Mesenchymal stem cell (in vitro differentiated cells and primary cell): ENCODE results near the gene UVSSA.
A peak's percentile ranks its signal among the peaks of the same experiment; 100 is the strongest.
"Not testable (repeated sequence)": the region's sequence is repeated elsewhere in the genome, so short reads cannot be mapped to it uniquely, and the experiment has no call there.

ENCODE experiments used
- DNase-seq: peaks from one replicate; pipeline ENCODE4 v3.0.0-alpha.2; 2013
- H2AFZ ChIP-seq: one replicate; pipeline ENCODE4 v1.6.1; 2013; ENCODE audit warnings: low read depth, mild to moderate bottlenecking, control low read depth, inconsistent platforms, low read length, moderate library complexity
- H2AK5ac ChIP-seq: 2 replicates; pipeline ENCODE4 v1.6.1; 2013; ENCODE audit warnings: low read length, moderate library complexity, mild to moderate bottlenecking, inconsistent platforms; ENCODE audit not compliant: severe bottlenecking
- H2BK120ac ChIP-seq: one replicate; pipeline ENCODE4 v1.6.1; 2013; ENCODE audit warnings: low read depth, mild to moderate bottlenecking, inconsistent platforms, low read length, moderate library complexity
- H2BK12ac ChIP-seq, 2 experiments: one replicate each; pipeline ENCODE4 v1.6.1; 2013; ENCODE audit warnings: inconsistent platforms in 2 of 2, low read length in 2 of 2, mild to moderate bottlenecking in 2 of 2, moderate library complexity in 2 of 2, control low read depth in 1 of 2
- H2BK15ac ChIP-seq: one replicate; pipeline ENCODE4 v1.6.1; 2013; ENCODE audit warnings: mild to moderate bottlenecking, low read depth, inconsistent platforms; ENCODE audit not compliant: poor library complexity, severe bottlenecking
- H2BK5ac ChIP-seq: 2 replicates; pipeline ENCODE4 v1.6.1; 2013; ENCODE audit warnings: low read depth, mild to moderate bottlenecking, low read length, control low read depth, inconsistent platforms; ENCODE audit not compliant: poor library complexity, severe bottlenecking
- H3K14ac ChIP-seq, 2 experiments: one replicate each; pipeline ENCODE4 v1.6.1; 2013; ENCODE audit warnings: inconsistent platforms in 2 of 2, low read length in 2 of 2, control low read depth in 1 of 2, mild to moderate bottlenecking in 1 of 2, moderate library complexity in 1 of 2
- H3K18ac ChIP-seq, 2 experiments: one replicate each; pipeline ENCODE4 v1.6.1; 2013; ENCODE audit warnings: inconsistent platforms in 2 of 2, low read length in 2 of 2, control low read depth in 1 of 2, low read depth in 1 of 2, mild to moderate bottlenecking in 1 of 2
- H3K23ac ChIP-seq, 2 experiments: one replicate each; pipeline ENCODE4 v1.6.1; 2013; ENCODE audit warnings: inconsistent platforms in 2 of 2, low read length in 2 of 2, mild to moderate bottlenecking in 2 of 2, moderate library complexity in 2 of 2, control low read depth in 1 of 2
- H3K27ac ChIP-seq: 2 replicates; pipeline ENCODE4 v1.5.1; 2013; ENCODE audit warnings: mild to moderate bottlenecking, moderate library complexity, low read length, control low read depth, inconsistent platforms; ENCODE audit not compliant: poor library complexity, severe bottlenecking
- H3K27me3 ChIP-seq, 2 experiments: 2 replicates each; pipeline versions ENCODE4 v1.6.1 to v1.7.0; 2013; ENCODE audit warnings: low read length in 2 of 2, mild to moderate bottlenecking in 2 of 2, moderate library complexity in 2 of 2, control low read depth in 1 of 2, inconsistent platforms in 1 of 2; ENCODE audit not compliant: control insufficient read depth in 1 of 2, insufficient read depth in 1 of 2
- H3K36me3 ChIP-seq, 2 experiments: 2 replicates each; pipeline versions ENCODE4 v1.6.1 to v1.7.0; 2013; ENCODE audit warnings: low read length in 2 of 2, control low read depth in 1 of 2, inconsistent platforms in 1 of 2, low read depth in 1 of 2, mild to moderate bottlenecking in 1 of 2; ENCODE audit not compliant: insufficient read depth in 2 of 2, control insufficient read depth in 1 of 2
- H3K4ac ChIP-seq, 2 experiments: one replicate each; pipeline ENCODE4 v1.6.1; 2013; ENCODE audit warnings: inconsistent platforms in 2 of 2, low read length in 2 of 2, mild to moderate bottlenecking in 2 of 2, moderate library complexity in 2 of 2, control low read depth in 1 of 2, low read depth in 1 of 2
- H3K4me1 ChIP-seq: 2 replicates; pipeline ENCODE4 v1.6.1; 2013; ENCODE audit warnings: low read depth, low read length, control low read depth; ENCODE audit not compliant: control insufficient read depth, insufficient read depth
- H3K4me2 ChIP-seq: 2 replicates; pipeline ENCODE4 v1.6.1; 2013; ENCODE audit warnings: low read length, mild to moderate bottlenecking, inconsistent platforms; ENCODE audit not compliant: poor library complexity, severe bottlenecking
- H3K4me3 ChIP-seq, 2 experiments: 2 replicates each; pipeline versions ENCODE4 v1.5.1 to v1.7.0; 2013; ENCODE audit warnings: low read length in 2 of 2, mild to moderate bottlenecking in 2 of 2, control low read depth in 1 of 2, low read depth in 1 of 2; ENCODE audit not compliant: insufficient read depth in 1 of 2
- H3K79me1 ChIP-seq: replicated peaks from 2 replicates; pipeline ENCODE4 v1.6.1; 2013; ENCODE audit warnings: mild to moderate bottlenecking, control low read depth, low read length, inconsistent platforms; ENCODE audit not compliant: poor library complexity, severe bottlenecking
- H3K9ac ChIP-seq: 2 replicates; pipeline ENCODE4 v1.7.0; 2013; ENCODE audit warnings: mild to moderate bottlenecking, low read length, moderate library complexity
- H3K9me3 ChIP-seq: 2 replicates; pipeline ENCODE4 v1.7.0; 2013; ENCODE audit warnings: mild to moderate bottlenecking, low read length; ENCODE audit not compliant: control insufficient read depth
- H4K8ac ChIP-seq: one replicate; pipeline ENCODE4 v1.6.1; 2013; ENCODE audit warnings: inconsistent platforms, mild to moderate bottlenecking, low read length, moderate library complexity
- H4K91ac ChIP-seq: one replicate; pipeline ENCODE4 v1.6.1; 2013; ENCODE audit warnings: mild to moderate bottlenecking, low read length, inconsistent platforms
- WGBS: methylation state at CpG from one replicate; pipeline ENCODE4 v1.1.7; 2013; ENCODE audit warnings: mixed read lengths; 5-methylcytosine and 5-hydroxymethylcytosine counted together

UVSSA gene

GRCh38 chr4:1335193-1335883 lies 11.7 kb upstream of the UVSSA start:
- not testable (repeated sequence) for H3K18ac ChIP-seq
- peak; percentile 15 for DNase-seq

DNA sequence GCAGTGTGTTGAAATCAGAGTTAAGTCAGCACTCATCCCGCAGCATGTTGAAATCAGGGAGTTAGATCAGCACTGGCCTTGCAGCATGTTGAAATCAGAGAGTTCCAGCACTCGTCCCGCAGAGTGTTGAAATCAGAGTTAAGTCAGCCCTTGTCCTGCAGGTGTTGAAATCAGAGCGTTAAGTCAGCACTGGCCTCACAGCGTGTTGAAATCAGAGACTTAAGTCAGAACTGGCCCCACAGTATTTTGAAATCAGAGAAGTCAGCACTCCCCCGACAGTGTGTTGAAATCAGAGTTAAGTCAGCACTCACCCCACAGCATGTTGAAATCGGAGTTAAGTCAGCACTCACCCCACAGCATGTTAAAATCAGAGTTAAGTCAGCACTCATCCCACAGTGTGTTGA lies 10.9 kb upstream of the UVSSA start:
- no peak overlapping the region for H4K91ac ChIP-seq
- no peaks in the 10 kb centered on the region for H3K27me3 ChIP-seq
- no peak overlapping the region for H3K9ac ChIP-seq
- no peak overlapping the region for H3K4me2 ChIP-seq
- no peak overlapping the region for H2BK12ac ChIP-seq
- H3K18ac ChIP-seq: no peak overlapping the region
- DNase-seq: peak; percentile 77
- peaks cover 84 to 87% of the 10 kb centered on the region in 2 experiments for H3K36me3 ChIP-seq
- H3K79me1 ChIP-seq: peaks cover 53% of the 10 kb centered on the region
- H3K9me3 ChIP-seq: peaks cover 9% of the 10 kb centered on the region
- no peak overlapping the region for H2AFZ ChIP-seq
- no peak overlapping the region for H3K27ac ChIP-seq
- H3K4me3 ChIP-seq: no peak overlapping the region
- no peak overlapping the region for H2AK5ac ChIP-seq
- no peak overlapping the region for H3K4ac ChIP-seq
- no peak overlapping the region for H2BK120ac ChIP-seq
- no peak overlapping the region for H3K23ac ChIP-seq
- H4K8ac ChIP-seq: no peak overlapping the region
- H2BK15ac ChIP-seq: no peak overlapping the region
- no peak overlapping the region for H2BK5ac ChIP-seq
- WGBS: 94% methylated on average over 7 of the region's 7 CpGs
- no peak overlapping the region for H3K14ac ChIP-seq
- peaks cover 27% of the 10 kb centered on the region for H3K4me1 ChIP-seq

More at GRCh38 chr4:1335193-1335883, 11.7 kb upstream of the UVSSA start:
- H3K9ac ChIP-seq, H2BK15ac ChIP-seq, H3K4ac ChIP-seq, H2BK5ac ChIP-seq, H2BK12ac ChIP-seq, H3K27me3 ChIP-seq, H2AK5ac ChIP-seq, H3K9me3 ChIP-seq, H2BK120ac ChIP-seq, H4K91ac ChIP-seq, H4K8ac ChIP-seq, H3K23ac ChIP-seq, H3K4me2 ChIP-seq, H3K4me3 ChIP-seq, H2AFZ ChIP-seq, H3K14ac ChIP-seq, H3K27ac ChIP-seq: not testable (repeated sequence)
- over 99% methylated on average over 4 of the region's 4 CpGs for WGBS
- Histone ChIP-seq H3K79me1 (peaks cover 49% of the 10 kb centered on the region), H3K36me3 (peaks cover 82 to 86% of the 10 kb centered on the region in 2 experiments), H3K4me1 (peaks cover 34% of the 10 kb centered on the region)

DNA sequence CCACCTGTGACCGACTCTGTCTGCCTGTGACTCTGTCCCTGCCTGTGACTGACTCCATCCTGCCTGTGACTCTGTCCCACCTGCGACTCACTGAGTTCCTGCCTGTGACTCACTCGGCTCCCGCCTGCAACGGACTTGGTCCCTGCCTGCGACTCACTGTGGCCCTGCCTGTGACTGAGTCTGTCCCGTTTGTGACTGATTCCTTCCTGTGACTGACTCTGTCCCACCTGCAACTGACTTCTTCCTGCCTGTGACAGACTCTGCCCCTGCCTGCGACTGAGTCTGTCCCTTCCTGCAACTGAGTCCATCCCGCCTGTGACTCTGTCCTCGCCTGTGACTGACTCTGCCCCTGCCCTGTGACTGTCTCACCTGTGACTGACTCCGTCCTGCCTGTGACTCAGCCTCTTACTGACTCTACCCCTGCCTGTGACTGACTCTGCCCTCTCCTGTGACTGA lies 9.6 kb upstream of the UVSSA start:
- H2BK5ac ChIP-seq: no peak overlapping the region
- H2BK120ac ChIP-seq: no peak overlapping the region
- no peak overlapping the region for H2AFZ ChIP-seq
- H3K9me3 ChIP-seq: peaks cover 9% of the 10 kb centered on the region
- H3K18ac ChIP-seq: no peak overlapping the region
- no peak overlapping the region for H3K27ac ChIP-seq
- no peak overlapping the region for H4K8ac ChIP-seq
- H3K27me3 ChIP-seq: no peaks in the 10 kb centered on the region
- no peak overlapping the region for H3K23ac ChIP-seq
- H3K4me3 ChIP-seq: no peak overlapping the region
- no peak overlapping the region for H3K14ac ChIP-seq
- peaks cover 82% of the 10 kb centered on the region in 2 experiments for H3K36me3 ChIP-seq
- H2AK5ac ChIP-seq: no peak overlapping the region
- H3K9ac ChIP-seq: no peak overlapping the region
- no peak overlapping the region for H2BK15ac ChIP-seq
- no peak for DNase-seq
- H4K91ac ChIP-seq: no peak overlapping the region
- WGBS: 55% methylated on average over 11 of the region's 11 CpGs
- H3K4me2 ChIP-seq: no peak overlapping the region
- H3K79me1 ChIP-seq: peaks cover 54% of the 10 kb centered on the region
- H2BK12ac ChIP-seq: no peak overlapping the region
- peaks cover 15% of the 10 kb centered on the region for H3K4me1 ChIP-seq
- no peak overlapping the region for H3K4ac ChIP-seq

- no peak overlapping the region for H4K8ac ChIP-seq
- H3K36me3 ChIP-seq: peaks cover 74% of the 10 kb centered on the region in 2 experiments
- no peak overlapping the region for H2BK12ac ChIP-seq
Measured at GRCh38 chr4:1337951-1338751, 8.9 kb upstream of the UVSSA start.

More at GRCh38 chr4:1337951-1338751, 8.9 kb upstream of the UVSSA start:
- Histone ChIP-seq H2AK5ac (no peak overlapping the region), H2AFZ (no peak overlapping the region), H3K4me3 (no peak overlapping the region), H2BK120ac (no peak overlapping the region), H3K9ac (no peak overlapping the region), H3K4me2 (no peak overlapping the region), H2BK15ac (no peak overlapping the region), H3K4ac (no peak overlapping the region), H3K9me3 (peaks cover 9% of the 10 kb centered on the region), H4K91ac (no peak overlapping the region), H3K27me3 (no peaks in the 10 kb centered on the region), H3K79me1 (peaks cover 56% of the 10 kb centered on the region), H3K27ac (no peak overlapping the region), H3K4me1 (peaks cover 12% of the 10 kb centered on the region), H3K23ac (no peak overlapping the region), H2BK5ac (no peak overlapping the region), H3K18ac (no peak overlapping the region), H3K14ac (peak overlapping the region in 1 of 2 experiments; percentile 19)
- no peak for DNase-seq
- 98% methylated on average over 41 of the region's 41 CpGs for WGBS
